RWPE1 (cell line): ENCODE measurements around the gene CASP7.

Experiments used
- CTCF ChIA-PET: fragments of 350-600 bp; sonication (Branson Sonifier 250); formaldehyde crosslinking; extraction: SDS; loops from one replicate; lab custom pipeline; 2021; lab: Yijun Ruan, JAX
- POLR2A ChIA-PET: fragments of 400-600 bp; formaldehyde crosslinking; extraction: SDS; loops from one replicate; lab custom pipeline; 2020; ENCODE audit warnings: antibody characterized with exemption; ENCODE audit not compliant: low non-redundant PET; lab: Yijun Ruan, JAX
- DNase-seq: peaks from one replicate; pipeline ENCODE4 v3.0.0; 2012; ENCODE audit warnings: low spot score
- H3K27ac ChIP-seq: fragments of 450-650 bp; 2 replicates; pipeline ENCODE4 v1.5.1; 2017
- TF ChIP-seq, protein P1 (sequence below): fragments of 450-650 bp; conservative IDR thresholded peaks from 2 replicates; pipeline ENCODE4 v1.5.1; 2017; ENCODE audit warnings: low read depth, mild to moderate bottlenecking

The CASP7 gene

DNA sequence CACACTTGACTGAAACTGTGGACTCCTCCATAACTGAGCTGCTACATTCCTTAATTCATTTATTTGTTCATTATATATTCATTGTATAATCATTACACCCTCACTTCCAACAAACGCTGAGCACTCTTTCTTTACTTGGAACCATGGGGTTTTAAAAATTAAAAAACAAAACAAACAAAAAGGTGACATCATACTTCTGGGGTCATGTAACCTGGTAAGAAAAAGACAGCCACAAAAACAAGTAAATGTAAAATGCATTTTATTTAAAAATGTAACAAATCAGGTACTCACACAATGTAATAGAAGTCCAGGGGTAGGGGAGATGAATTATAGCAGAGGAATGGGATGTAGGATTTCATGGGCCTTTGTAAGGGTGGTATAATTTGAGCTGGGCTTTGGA, 96.8 kb downstream of the CASP7 start:
- ChIA-PET POLR2A (no interaction called here), CTCF (no interaction called here)
- TF ChIP-seq, protein P1, sequence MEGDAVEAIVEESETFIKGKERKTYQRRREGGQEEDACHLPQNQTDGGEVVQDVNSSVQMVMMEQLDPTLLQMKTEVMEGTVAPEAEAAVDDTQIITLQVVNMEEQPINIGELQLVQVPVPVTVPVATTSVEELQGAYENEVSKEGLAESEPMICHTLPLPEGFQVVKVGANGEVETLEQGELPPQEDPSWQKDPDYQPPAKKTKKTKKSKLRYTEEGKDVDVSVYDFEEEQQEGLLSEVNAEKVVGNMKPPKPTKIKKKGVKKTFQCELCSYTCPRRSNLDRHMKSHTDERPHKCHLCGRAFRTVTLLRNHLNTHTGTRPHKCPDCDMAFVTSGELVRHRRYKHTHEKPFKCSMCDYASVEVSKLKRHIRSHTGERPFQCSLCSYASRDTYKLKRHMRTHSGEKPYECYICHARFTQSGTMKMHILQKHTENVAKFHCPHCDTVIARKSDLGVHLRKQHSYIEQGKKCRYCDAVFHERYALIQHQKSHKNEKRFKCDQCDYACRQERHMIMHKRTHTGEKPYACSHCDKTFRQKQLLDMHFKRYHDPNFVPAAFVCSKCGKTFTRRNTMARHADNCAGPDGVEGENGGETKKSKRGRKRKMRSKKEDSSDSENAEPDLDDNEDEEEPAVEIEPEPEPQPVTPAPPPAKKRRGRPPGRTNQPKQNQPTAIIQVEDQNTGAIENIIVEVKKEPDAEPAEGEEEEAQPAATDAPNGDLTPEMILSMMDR: no peak
- H3K27ac ChIP-seq: no peak overlapping the region
- no peak for DNase-seq
